Epithelial cell of esophagus (primary cell): Measurements from ENCODE around the gene MLLT10.
A peak's percentile ranks its signal among the peaks of the same experiment; 100 is the strongest.
"Not testable (repeated sequence)": the region's sequence is repeated elsewhere in the genome, so short reads cannot be mapped to it uniquely, and the experiment has no call there.

Source experiments
- DNase-seq: peaks from one replicate; pipeline ENCODE4 v3.0.0; 2010; ENCODE audit warnings: low read depth
- H3K4me3 ChIP-seq: 2 replicates; pipeline ENCODE4 v1.5.1; 2011; ENCODE audit warnings: mild to moderate bottlenecking, low read length, control low read depth
- TF ChIP-seq, protein P1 (sequence below): IDR thresholded peaks from 2 replicates; pipeline ENCODE4 v1.5.1; 2011; ENCODE audit warnings: low read depth, mild to moderate bottlenecking, low read length, control low read depth, inconsistent platforms; ENCODE audit not compliant: insufficient read depth; ENCODE audit errors: missing control alignments

Gene MLLT10

DNA sequence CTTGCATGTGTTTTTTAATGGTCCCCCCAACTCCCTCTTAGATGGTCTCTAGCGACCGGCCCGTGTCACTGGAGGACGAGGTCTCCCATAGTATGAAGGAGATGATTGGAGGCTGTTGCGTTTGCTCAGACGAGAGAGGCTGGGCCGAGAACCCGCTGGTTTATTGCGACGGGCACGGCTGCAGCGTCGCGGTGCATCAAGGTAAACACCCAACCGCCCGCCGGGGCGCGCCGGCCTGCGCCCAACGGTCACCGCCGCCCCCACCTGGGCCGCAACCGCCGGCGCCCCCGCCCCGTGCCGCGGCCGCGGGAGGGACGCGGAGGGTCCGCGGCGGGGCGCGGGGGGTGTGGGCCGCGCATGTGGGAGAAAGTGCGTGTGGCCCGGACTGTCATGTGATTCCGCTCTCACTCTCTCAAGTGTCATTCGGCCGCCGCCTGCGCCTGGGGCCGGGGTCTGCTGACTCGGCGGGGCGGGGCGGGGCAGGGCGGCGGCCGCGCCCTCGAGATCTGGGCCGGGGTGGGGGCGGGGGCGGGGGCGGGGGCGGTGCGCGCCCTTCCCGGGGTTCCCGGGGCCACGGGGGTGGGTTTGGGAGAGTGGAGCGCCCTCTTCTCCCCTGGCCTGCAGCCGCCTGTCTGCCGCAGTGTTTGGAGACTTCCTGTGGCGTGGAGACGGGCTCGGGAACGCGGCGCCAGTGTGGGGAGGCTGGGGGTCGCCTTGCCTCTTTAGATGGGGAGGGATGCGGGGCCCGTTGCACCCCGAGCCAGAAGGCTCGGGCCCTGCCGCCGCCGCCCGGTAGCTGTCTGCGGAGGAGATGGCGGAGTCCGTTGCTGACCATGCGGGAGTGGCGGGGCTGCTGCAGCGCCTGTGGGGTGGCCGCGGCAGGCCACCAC lies 817 bp downstream of the MLLT10 start:
- DNase-seq, result peak; percentile 70
- TF ChIP-seq, protein P1, sequence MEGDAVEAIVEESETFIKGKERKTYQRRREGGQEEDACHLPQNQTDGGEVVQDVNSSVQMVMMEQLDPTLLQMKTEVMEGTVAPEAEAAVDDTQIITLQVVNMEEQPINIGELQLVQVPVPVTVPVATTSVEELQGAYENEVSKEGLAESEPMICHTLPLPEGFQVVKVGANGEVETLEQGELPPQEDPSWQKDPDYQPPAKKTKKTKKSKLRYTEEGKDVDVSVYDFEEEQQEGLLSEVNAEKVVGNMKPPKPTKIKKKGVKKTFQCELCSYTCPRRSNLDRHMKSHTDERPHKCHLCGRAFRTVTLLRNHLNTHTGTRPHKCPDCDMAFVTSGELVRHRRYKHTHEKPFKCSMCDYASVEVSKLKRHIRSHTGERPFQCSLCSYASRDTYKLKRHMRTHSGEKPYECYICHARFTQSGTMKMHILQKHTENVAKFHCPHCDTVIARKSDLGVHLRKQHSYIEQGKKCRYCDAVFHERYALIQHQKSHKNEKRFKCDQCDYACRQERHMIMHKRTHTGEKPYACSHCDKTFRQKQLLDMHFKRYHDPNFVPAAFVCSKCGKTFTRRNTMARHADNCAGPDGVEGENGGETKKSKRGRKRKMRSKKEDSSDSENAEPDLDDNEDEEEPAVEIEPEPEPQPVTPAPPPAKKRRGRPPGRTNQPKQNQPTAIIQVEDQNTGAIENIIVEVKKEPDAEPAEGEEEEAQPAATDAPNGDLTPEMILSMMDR, result no peak

DNA sequence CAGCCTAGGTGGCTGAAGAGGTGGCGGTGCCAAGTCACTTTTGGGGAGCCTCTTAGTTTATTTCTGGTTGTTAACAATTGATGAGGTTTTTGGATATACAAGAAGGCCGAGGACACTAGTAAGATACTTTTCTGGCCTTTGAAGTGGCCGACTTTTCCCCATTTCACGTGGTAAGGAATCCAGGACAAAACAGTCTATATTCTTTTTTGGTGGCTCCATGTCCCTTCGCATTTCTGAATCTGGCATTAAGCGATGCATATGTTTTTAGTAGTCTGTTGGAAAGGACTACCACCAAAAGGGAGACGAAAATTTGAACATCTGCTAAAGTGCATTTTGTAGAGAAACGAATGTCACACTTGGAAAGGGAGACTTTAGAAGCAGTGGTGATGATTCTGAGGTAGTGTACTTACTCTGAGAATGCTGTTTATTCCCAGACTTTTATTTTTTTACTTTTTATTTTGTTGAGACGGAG lies 1.5 kb downstream of the MLLT10 start:
- peak overlapping the region; percentile 44 for H3K4me3 ChIP-seq
- no peak for DNase-seq

More for the DNA sequence above, 817 bp downstream of the MLLT10 start:
- H3K4me3 ChIP-seq, result peak overlapping the region; percentile 65

DNA sequence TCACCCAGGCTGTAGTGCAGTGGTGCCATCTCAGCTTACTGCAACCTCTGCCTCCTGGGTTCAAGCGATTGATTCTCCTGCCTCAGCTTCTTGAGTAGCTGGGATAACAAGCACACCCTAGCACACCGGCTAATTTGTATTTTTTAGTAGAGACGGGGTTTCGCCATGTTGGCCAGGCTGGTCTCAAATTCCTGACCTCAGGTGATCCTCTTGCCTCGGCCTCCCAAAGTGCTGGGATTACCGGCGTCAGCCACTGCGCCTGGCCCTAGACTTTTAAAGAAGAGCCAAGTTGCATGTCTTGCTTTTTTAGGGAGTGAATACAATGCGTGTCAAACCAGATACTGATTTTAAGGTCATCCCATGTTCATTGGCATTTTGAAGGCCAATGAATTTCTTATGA lies 1.9 kb downstream of the MLLT10 start:
- not testable (repeated sequence) for DNase-seq, H3K4me3 ChIP-seq

More for the DNA sequence above, 1.5 kb downstream of the MLLT10 start:
- TF ChIP-seq, protein P1, result no peak

DNA sequence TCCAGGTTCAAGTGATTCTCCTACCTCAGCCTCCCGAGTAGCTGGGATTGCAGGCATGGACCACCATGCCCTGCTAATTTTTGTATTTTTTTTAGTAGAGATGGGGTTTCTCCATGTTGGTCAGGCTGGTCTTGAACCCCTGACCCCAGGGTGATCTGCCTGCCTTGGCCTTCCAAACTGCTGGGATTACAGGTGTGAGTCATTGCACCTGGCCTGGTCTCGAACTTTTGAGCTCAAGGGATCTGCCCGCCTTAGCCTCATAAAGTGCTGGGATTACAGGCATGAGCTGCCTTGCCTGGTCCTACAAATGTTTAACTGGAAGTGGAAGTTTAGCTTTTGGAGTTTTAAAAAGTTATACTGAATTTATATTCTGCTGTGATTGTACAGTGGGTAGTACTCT lies 2.8 kb downstream of the MLLT10 start:
- no peak for DNase-seq
- no peak overlapping the region for H3K4me3 ChIP-seq
- TF ChIP-seq, protein P1, result no peak

DNA sequence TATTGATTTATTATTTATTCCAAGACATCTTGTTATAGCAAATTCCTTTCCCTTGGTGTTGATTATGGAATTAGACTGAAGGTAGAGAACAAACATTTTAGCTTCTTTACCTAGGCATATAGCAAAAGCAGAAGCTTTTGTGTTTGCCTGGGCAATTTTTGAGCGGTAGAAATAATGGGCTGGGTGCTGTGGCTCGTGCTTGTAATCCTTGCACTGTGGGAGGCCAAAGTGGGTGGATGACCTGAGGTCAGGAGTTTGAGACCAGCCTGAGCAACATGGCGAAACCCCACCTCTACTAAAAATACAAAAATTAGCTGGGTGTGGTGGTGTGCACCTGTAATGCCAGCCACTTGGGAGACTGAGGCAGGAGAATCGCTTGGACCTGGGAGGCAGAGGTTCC lies 6.7 kb downstream of the MLLT10 start:
- not testable (repeated sequence) for DNase-seq, H3K4me3 ChIP-seq

DNA sequence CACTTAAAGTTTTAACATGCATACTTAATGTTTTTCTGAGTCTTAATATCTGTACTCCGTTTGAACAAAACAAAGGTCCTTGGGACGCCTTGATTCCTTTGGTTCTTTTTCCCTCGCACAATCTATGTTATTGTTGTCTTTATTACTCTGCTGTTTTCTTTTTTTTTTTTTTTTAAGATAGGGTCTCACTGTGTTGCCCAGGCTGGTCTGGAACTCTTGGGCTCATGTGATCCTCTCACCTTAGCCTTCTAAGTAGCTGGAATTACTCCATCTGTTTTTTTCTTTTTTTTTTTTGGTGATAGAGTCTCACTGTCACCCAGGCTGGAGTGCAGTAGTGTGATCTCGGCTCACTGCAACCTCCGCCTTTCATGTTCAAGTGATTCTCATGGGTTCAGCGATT lies 13.2 kb downstream of the MLLT10 start:
- H3K4me3 ChIP-seq, result no peak overlapping the region
- TF ChIP-seq, protein P1, result no peak

DNA sequence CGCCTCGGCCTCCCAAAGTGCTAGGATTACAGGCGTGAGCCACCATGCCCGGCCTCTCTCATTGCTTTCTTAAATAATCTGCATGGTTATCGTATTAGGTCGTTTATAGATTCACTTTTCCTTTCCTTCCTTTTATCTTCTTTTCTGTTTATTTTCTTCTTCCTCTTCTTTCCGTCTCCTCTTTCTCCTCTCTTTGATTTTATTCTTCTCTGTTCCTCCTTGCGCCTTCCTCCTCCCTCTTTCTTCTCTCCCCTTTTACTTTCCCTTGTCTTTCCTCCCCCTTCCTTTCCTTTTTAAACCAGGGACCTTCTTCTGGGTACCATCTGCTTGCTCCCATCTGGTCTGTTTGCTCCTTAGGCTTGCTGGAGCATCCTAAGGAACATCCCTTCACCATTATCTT lies 18.6 kb downstream of the MLLT10 start:
- DNase-seq, result no peak
- TF ChIP-seq, protein P1, result no peak

More for the DNA sequence above, 13.2 kb downstream of the MLLT10 start:
- DNase-seq, result no peak

DNA sequence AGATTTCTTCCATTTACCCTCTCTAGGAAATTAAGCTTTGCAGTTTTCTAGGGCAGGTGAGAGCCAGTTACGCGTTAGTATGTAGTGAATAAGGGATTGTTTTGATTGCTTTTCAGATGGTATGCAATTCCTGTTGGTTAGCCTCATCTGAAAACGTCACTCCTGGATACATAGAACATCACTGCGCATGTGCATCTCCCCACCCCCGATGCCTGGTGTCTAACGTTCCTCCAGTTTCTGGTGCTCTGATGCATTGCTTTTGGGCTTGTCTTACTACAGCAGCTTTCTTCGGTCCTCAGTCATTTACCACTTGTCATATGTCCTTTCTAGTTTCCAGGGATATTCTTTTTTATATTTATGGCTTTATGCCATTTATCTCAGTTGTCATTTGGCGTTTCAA lies 22.5 kb downstream of the MLLT10 start:
- H3K4me3 ChIP-seq, result no peak overlapping the region
- no peak for DNase-seq
- TF ChIP-seq, protein P1, result no peak

More for the DNA sequence above, 18.6 kb downstream of the MLLT10 start:
- no peak overlapping the region for H3K4me3 ChIP-seq

DNA sequence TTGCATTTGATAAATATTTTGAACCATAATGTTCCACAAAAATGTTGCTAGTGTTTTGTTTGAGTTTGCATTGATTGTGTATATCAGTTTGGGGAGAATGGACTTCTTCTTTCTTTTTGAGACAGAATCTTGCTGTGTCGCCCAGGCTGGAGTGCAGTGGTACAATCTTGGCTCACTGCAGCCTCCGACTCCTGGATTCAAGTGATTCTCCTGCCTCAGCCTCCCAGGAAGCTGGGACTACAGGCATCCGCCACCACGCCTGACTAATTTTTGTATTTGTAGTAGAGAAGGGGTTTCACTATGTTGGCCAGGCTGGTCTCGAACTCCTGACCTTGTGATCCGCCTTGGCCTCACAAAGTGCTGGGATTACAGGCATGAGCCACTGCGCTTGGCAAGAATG lies 25.0 kb downstream of the MLLT10 start:
- not testable (repeated sequence) for DNase-seq, H3K4me3 ChIP-seq
